IgD-negative memory B cell (primary cell): Measurements from ENCODE around the gene FAM118A. TPM values are rescaled to one million over a fixed set of nuclear protein-coding genes. Genes with fewer than 3 reads are reported as not detected.

Experiments
- H3K27ac Mint-ChIP-seq, 3 donors: one replicate each; pipeline ENCODE4 v1.8.0; 2020 to 2022; ENCODE audit warnings: mild to moderate bottlenecking in 3 of 3, mixed read lengths in 3 of 3, moderate library complexity in 1 of 3
- H3K27me3 Mint-ChIP-seq: one replicate; pipeline ENCODE4 v1.8.0; 2021; ENCODE audit warnings: mixed read lengths
- H3K36me3 Mint-ChIP-seq: one replicate; pipeline ENCODE4 v1.8.0; 2020; ENCODE audit warnings: mild to moderate bottlenecking, mixed read lengths
- H3K4me1 Mint-ChIP-seq, 3 donors: one replicate each; pipeline ENCODE4 v1.8.0; 2020 to 2022; ENCODE audit warnings: mixed read lengths in 3 of 3, mild to moderate bottlenecking in 1 of 3
- H3K4me3 Mint-ChIP-seq, 4 donors: one replicate each; pipeline ENCODE4 v1.8.0; 2020 to 2022; ENCODE audit warnings: mild to moderate bottlenecking in 4 of 4, mixed read lengths in 4 of 4, moderate library complexity in 3 of 4
- H3K9me3 Mint-ChIP-seq, 3 donors: one replicate each; pipeline ENCODE4 v1.8.0; 2020 to 2021; ENCODE audit warnings: mixed read lengths in 3 of 3, mild to moderate bottlenecking in 1 of 3
- polyA plus RNA-seq: library from polyadenylated mRNA; unstranded; fragments of 300-500 nt; fragmentation: Illumina TruSeq; gene quantifications from one replicate; pipeline ENCODE4 v1.2.3, GENCODE V29; 2021

Gene FAM118A
- polyA plus RNA-seq, 1 donor from 2014 or later: 24.0 TPM

DNA sequence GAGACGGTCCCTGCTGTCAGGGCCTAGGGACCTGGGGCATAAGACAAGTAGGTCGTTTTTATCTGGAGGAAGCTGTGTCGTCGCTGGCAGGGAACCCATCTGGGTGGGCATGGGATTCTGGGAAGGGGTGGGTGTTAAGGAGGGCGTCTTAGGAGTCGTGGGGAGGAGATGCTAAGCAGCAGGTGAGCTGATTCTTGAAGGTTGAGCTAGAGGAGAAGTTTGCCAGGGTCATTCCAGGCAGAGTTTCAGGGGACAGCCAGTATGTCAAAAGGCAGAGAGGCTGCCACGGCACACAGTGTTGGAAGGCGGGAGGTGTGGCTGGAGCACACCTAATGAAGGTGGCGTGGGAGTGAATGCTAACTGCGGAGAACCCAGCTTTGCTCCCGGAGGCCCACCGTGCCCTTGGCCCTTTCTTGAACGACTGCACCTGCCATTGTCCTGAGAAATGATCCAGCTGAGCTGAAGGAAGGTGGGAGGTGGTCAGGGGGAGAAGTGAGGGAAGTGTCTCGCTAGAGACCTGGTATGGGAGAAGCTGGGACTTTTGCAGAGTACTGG, 1.3 kb downstream of the FAM118A start:
- Mint-ChIP-seq H3K27ac (peak overlapping the region; percentile 32 to 90 (median 83)), H3K9me3 (no peaks in the 10 kb centered on the region), H3K27me3 (no peaks in the 10 kb centered on the region), H3K4me3 (peak overlapping the region; percentile 85 to 97 (median 94)), H3K4me1 (peaks cover 17 to 36% (median 28%) of the 10 kb centered on the region in 3 donors), H3K36me3 (peaks cover 3% of the 10 kb centered on the region)

DNA sequence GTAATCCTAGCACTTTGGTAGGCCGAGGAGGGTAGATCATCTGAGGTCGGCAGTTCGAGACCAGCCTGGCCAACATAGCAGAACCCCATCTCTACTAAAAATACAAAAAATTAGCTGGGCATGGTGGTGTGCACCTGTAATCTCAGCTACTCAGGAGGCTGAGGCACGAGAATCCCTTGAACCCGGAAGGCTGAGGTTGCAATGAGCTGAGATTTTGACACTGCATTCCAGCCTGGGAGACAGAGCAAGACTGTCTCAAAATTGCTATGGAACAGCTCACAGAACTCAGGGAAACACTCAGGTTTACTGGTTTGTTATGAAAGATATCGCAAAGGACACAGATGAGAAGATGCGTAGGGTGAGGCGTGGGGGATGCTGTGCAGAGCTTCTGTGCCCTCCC, 2.7 kb downstream of the FAM118A start:
- Mint-ChIP-seq H3K4me1 (peaks cover 17 to 38% (median 28%) of the 10 kb centered on the region in 3 donors), H3K36me3 (peaks cover 3% of the 10 kb centered on the region), H3K9me3 (no peaks in the 10 kb centered on the region), H3K27me3 (no peaks in the 10 kb centered on the region), H3K4me3 (peak overlapping the region in 1 of 4 donors; percentile 94), H3K27ac (peak overlapping the region in 1 of 3 donors; percentile 21)

DNA sequence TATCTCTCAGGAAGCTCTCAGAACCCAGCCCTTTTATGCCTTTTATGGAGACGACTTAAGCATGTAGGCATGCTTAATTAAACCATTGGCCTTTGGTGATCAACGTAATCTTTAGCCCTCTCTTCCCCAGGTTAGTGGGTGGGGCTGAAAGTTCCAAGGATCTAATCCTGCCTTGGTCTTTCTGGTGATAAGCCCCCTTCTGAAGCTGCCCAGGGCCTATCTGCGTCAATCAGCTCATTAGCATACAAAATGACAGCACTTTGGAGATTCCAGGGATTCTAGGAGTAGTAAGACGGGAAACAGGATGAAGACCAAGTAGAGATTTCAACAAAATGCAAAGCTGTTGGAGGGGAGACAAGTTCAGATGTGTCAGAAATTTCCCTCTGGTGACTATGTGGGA, 3.1 kb downstream of the FAM118A start:
- Mint-ChIP-seq H3K27me3 (no peaks in the 10 kb centered on the region), H3K9me3 (no peaks in the 10 kb centered on the region), H3K4me3 (peak overlapping the region in 2 of 4 donors; percentile 25 to 94), H3K4me1 (peaks cover 18 to 41% (median 29%) of the 10 kb centered on the region in 3 donors), H3K36me3 (peaks cover 3% of the 10 kb centered on the region), H3K27ac (peak overlapping the region in 2 of 3 donors; percentile 21 to 59)

DNA sequence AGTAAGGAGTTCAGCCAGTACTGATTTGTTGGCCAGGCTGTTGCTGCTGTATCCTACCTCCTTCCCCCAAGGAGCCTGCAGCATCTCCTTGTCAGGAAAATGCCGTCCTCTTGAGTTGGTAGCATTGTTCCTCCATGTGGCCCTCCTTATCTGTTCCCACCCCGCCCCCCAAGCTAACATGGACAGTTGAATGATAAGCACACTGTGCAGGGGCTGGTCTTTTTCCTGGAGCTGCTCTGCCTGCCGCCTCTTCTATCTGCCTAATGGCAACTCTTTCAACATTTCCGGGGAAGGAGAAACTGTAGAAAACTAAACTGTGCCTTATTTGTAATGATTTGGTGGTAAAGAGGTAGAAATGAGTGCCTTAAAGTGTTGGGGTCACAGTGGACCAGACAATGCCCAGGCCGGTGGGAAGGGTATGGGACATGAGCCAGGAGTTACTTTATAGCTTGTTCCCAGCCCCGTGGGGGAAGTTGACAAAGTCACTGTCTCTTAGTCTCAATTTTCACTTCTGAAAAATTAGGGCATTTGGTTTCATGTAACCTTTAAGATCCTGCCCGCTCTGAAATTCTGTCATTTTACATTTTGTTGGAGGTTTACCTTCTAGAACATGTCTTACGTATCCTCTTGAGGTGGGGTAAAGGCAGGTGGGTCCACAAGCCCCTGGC, 4.5 kb downstream of the FAM118A start:
- Mint-ChIP-seq H3K36me3 (peaks cover 3% of the 10 kb centered on the region), H3K4me3 (peak overlapping the region in 2 of 4 donors; percentile 58 to 74), H3K27me3 (no peaks in the 10 kb centered on the region), H3K4me1 (peaks cover 21 to 47% (median 36%) of the 10 kb centered on the region in 3 donors), H3K27ac (peak overlapping the region in 2 of 3 donors; percentile 22 to 54), H3K9me3 (no peaks in the 10 kb centered on the region)

DNA sequence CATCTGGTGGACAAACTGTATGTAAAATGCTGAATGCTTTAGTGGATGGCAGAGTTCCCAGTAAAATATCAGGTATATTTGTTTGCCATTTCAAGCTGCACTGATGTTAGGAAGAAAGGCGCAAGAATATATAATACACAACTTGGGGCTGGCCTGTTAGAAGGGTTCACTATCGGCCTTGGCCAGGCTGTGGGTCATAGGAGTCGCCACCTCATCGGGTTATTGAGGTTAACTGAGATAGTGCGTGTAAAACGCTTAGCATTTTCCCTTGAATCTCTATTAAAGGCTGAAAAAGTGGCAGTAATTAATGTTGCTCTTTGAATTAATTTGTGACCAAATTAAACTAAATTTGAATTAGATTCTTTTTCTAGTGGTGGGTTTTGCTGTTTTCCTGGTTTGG, 5.1 kb downstream of the FAM118A start:
- Mint-ChIP-seq H3K27ac (peak overlapping the region in 2 of 3 donors; percentile 22 to 54), H3K4me1 (peaks cover 20 to 47% (median 39%) of the 10 kb centered on the region in 3 donors), H3K4me3 (peak overlapping the region in 1 of 4 donors; percentile 74), H3K27me3 (no peaks in the 10 kb centered on the region), H3K9me3 (no peaks in the 10 kb centered on the region), H3K36me3 (peaks cover 3% of the 10 kb centered on the region)

DNA sequence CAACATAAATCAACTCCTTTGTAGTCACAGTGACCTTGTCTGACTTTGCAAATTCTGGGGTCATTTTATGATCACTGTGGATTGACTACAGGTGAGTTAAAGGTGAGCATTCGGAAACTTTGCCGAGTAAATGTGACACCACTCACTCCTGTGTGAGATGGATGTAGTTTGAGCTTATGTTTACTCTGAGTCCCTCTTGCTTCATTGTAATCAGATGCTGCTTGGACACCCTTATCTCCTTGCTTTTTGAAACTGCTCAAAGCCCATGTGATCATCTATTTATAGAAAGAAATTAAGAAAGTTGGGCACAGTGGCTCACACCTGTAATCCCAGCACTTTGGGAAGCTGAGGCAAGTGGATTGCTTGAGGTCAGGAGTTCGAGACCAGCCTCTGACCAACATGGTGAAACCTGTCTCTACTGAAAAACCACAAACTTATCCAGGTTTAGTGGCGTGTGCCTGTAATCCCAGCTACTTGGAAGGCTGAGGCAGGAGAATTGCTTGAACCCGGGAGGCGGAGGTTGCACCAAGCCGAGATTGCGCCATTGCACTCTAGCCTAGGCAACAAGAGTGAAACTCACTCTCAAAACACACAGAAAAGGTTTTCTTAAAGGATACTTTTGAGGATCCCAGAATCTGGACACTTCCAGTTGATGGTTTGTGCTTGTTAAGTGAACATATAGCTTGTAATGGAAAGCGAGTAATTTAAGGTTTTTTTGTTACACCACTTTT, 7.2 kb downstream of the FAM118A start:
- Mint-ChIP-seq H3K4me1 (peaks cover 16 to 42% (median 24%) of the 10 kb centered on the region in 3 donors), H3K36me3 (peaks cover 3% of the 10 kb centered on the region), H3K27me3 (no peaks in the 10 kb centered on the region), H3K9me3 (no peaks in the 10 kb centered on the region), H3K4me3 (peak overlapping the region in 1 of 4 donors; percentile 54), H3K27ac (peak overlapping the region; percentile 76 to 98 (median 93))

DNA sequence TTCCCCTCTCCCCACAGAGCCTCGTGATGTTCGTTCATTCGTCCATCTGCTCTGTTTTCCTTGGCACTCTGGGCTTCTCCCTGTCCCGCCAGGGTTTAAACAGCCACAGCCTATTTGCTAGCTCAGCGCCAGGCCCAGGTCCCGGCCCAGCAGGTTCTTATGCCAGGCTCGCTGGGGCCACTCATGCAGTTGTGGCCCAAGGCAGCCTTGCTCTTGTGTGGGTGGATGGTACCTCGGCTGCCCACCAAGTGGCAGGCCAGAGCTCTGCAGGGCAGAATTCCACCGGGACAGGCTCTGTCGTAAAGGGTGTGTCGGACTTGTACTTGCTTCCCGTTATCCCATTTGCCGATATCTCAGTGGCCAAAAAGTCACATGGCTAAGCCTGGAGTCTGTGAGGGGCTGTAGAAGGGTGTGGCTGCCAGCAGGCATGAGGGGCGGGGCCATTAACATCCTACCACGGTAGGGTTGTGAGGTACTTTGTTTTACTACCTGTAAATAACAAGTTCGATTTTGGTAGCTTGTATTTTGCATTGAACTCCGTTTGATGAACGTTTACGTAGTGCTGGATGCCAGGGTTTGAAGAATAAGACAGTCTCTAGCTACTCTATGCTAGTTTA, 7.9 kb downstream of the FAM118A start:
- Mint-ChIP-seq H3K4me3 (peak overlapping the region in 3 of 4 donors; percentile 79 to 93 (median 86)), H3K4me1 (peaks cover 18 to 43% (median 24%) of the 10 kb centered on the region in 3 donors), H3K36me3 (peaks cover 3% of the 10 kb centered on the region), H3K27ac (peak overlapping the region; percentile 93 to 98 (median 97)), H3K27me3 (no peaks in the 10 kb centered on the region), H3K9me3 (no peaks in the 10 kb centered on the region)

DNA sequence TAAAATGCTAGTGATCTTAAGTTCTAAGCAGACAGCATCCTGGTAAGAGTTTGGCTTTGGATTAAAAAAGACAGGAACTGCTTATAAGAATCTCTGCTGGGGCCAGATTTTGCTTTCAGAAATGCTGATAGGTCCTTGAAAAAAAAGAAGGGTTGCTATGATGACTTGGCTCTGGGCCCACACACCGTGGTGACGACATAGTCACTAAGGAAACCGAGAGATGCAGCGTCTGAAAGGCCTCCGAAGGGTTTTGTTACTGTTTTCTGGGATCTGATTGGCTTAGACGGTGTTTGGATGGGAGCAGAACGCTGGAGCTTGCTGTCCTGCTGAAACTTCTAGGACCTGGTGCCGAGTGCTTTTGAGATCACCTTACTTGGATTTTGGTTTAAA, 8.4 kb downstream of the FAM118A start:
- no peaks in the 10 kb centered on the region for H3K27me3 Mint-ChIP-seq
- peak overlapping the region; percentile 93 to 98 (median 97) for H3K27ac Mint-ChIP-seq
- peak overlapping the region; percentile 68 to 93 (median 82) for H3K4me3 Mint-ChIP-seq
- peaks cover 3% of the 10 kb centered on the region for H3K36me3 Mint-ChIP-seq
- peaks cover 18 to 42% (median 24%) of the 10 kb centered on the region in 3 donors for H3K4me1 Mint-ChIP-seq
- H3K9me3 Mint-ChIP-seq: no peaks in the 10 kb centered on the region

DNA sequence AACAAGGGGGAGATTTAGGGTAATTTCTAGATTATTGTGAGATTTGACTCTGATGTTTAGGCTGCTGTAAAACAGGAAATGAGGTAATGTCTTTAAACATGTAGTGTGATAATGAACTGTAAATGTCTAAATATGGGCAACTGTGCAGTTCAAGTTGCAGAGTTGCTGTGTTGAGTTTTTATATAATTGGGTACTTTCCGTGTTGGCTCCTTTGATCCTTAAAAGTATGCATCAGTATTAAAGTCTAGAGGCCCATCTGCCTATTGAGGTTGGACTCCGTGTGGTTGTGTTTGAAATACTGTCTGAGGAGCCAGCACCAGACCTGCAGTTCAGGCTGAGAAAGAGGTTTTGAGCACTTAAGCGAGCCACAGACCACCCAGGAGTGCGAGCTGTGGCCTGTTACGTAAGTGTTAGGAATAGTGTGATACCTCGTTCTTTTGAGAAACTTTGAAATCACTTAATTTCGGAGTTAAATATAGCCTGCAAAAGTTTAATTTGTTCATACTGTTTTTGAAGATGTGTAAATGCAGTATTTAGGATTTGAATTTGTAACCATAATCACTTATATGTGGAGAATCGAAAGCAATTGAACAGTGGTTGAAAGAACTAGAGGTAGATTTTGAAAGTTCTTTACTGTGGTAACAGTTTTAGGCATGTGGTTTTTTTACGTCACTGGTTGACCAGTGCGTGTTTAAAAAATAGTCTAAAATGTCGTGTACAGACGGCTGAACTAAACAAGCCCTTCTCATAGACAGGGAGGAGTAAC, 9.0 kb downstream of the FAM118A start:
- H3K4me1 Mint-ChIP-seq: peaks cover 18 to 42% (median 24%) of the 10 kb centered on the region in 3 donors
- no peaks in the 10 kb centered on the region for H3K27me3 Mint-ChIP-seq
- H3K27ac Mint-ChIP-seq: peak overlapping the region; percentile 93 to 98 (median 97)
- peak overlapping the region; percentile 68 to 93 (median 82) for H3K4me3 Mint-ChIP-seq
- peaks cover 3% of the 10 kb centered on the region for H3K36me3 Mint-ChIP-seq
- H3K9me3 Mint-ChIP-seq: no peaks in the 10 kb centered on the region

DNA sequence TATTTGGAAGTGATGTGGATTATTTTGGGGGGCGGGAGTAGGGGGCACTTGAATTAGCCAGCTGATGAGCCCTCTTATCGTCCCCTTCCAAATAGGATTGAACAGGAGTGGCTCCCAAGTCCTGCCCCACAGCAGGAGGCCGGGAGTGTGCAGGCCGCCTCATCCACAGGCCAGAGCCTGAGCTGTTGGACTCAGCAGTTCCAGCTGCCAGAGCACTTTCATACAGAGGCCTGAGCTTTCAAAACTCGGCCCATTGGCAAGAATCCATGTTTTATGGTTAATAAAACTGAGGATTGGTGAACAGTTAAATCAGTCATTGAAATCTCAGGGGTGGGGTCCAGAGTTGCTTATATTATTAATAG, 9.6 kb downstream of the FAM118A start:
- Mint-ChIP-seq H3K4me1 (peaks cover 20 to 38% (median 21%) of the 10 kb centered on the region in 3 donors), H3K4me3 (peak overlapping the region in 1 of 4 donors; percentile 79)

DNA sequence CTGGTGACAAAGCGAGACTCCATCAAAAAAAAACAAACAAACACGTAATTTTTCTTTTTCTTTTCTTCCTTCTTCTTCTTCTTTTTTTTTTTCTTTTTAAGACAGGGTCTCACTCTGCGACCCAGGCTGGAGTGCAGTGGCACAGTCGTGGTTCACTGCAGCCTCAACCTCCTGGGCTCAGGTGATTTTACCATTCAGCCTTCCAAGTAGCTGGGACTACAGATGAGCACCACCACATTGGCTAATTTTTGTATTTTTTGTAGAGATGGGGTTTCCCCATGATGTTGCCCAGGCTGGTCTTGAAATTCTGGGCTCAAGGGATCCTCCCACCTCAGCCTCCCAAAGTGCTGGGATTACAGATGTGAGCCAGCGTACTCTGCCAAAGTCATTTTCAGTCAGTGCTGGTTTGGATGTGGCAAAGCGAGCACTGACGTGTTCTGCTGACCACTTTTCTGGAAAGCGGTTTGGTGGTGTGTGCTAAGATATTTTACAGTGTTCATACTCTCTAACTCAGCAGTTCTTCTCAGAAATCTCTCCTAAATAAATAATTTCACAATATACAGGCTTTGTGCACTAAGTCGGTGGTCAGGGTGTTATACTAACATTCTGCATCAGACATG, 10.7 kb downstream of the FAM118A start:
- Mint-ChIP-seq H3K4me3 (peak overlapping the region in 1 of 4 donors; percentile 17), H3K27ac (peak overlapping the region in 1 of 3 donors; percentile 89), H3K36me3 (peaks cover 2% of the 10 kb centered on the region), H3K4me1 (peaks cover 17 to 31% (median 21%) of the 10 kb centered on the region in 3 donors), H3K27me3 (no peaks in the 10 kb centered on the region), H3K9me3 (no peaks in the 10 kb centered on the region)

More for the DNA sequence above, 9.6 kb downstream of the FAM118A start:
- Mint-ChIP-seq H3K27me3 (no peaks in the 10 kb centered on the region), H3K36me3 (peaks cover 5% of the 10 kb centered on the region), H3K9me3 (no peaks in the 10 kb centered on the region), H3K27ac (peak overlapping the region; percentile 93 to 98 (median 97))

DNA sequence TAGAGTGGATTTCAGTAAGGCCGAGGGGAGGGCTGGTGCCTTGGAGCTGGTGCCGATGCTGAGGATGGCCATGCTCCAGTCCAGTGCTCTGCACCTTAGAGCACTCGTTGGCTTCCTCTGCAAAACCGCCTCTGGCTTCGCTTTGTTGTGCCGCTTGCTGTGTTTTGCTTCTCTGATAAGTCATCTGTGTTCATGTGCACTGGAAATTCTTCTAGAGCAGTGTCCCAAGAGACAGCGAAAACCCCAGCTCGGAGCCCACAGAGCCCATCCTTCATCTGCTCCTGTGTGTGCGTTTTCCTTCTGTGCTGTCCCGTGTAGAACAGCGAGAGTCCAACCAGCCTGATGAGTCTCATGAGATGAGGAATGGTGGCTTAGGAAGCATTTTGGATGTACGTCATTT, 12.1 kb downstream of the FAM118A start:
- no peak overlapping the region for H3K27ac Mint-ChIP-seq
- peaks cover 17 to 29% (median 21%) of the 10 kb centered on the region in 3 donors for H3K4me1 Mint-ChIP-seq
- no peaks in the 10 kb centered on the region for H3K9me3 Mint-ChIP-seq
- H3K4me3 Mint-ChIP-seq: no peak overlapping the region
- no peaks in the 10 kb centered on the region for H3K27me3 Mint-ChIP-seq
- H3K36me3 Mint-ChIP-seq: peaks cover 2% of the 10 kb centered on the region

DNA sequence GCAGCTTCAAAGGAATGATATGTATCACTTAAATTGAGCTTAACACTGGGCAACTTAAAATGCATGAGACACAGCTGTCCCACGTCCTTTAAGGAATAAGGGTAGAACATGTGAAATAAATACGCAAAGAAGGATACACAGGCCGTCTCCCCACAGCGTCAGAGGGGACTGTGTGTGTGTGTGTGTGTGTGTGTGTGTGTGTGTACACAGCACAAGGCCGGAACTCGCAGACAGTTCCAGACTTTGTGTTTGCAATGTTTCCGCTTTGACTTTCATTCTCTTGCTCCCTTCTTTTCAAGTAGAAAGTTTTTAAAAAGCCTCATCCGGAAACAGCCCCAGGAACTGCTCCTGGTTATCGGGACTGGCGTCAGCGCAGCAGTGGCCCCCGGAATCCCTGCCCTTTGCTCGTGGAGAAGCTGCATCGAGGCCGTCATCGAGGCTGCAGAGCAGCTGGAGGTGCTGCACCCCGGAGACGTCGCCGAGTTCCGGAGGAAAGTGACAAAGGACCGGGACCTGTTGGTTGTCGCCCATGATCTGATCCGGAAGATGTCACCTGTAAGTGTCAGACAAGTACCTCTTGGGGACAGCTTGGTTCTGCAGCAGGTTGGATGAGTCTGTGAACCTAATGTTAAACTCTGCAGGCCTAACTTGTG, 13.3 kb downstream of the FAM118A start:
- Mint-ChIP-seq H3K9me3 (no peaks in the 10 kb centered on the region), H3K27ac (peak overlapping the region in 1 of 3 donors; percentile 39), H3K36me3 (peaks cover 2% of the 10 kb centered on the region), H3K4me3 (no peak overlapping the region), H3K4me1 (peaks cover 15 to 25% (median 18%) of the 10 kb centered on the region in 3 donors), H3K27me3 (no peaks in the 10 kb centered on the region)
